Esophagus muscularis mucosa (tissue), 4 donors: ENCODE measurements around the gene LRRC8C. TPM values are rescaled to one million over a fixed set of nuclear protein-coding genes. Genes with fewer than 3 reads are reported as not detected.
A peak's percentile ranks its signal among the peaks of the same experiment; 100 is the strongest.

Experiments
- DNase-seq: peaks from one replicate; pipeline ENCODE4 v3.0.0-alpha.2; 2017; ENCODE audit errors: extremely low spot score
- H3K27ac ChIP-seq, 4 donors: fragments of 200-600 bp; sonication (generic); replicated peaks in 1 of 4; 1 replicate in 3 of 4; 2 replicates in 1 of 4; pipeline ENCODE4 v1.5.1; 2016 to 2019; ENCODE audit warnings: mild to moderate bottlenecking in 1 of 4
- H3K27me3 ChIP-seq, 4 donors: fragments of 200-600 bp; sonication (generic); one replicate each; pipeline versions ENCODE4 v1.5.1 to v1.6.0; 2016 to 2019
- H3K36me3 ChIP-seq, 4 donors: fragments of 200-600 bp; sonication (generic); one replicate each; pipeline ENCODE4 v1.5.1; 2016 to 2019
- H3K4me1 ChIP-seq, 4 donors: fragments of 200-600 bp; sonication (generic); one replicate each; pipeline ENCODE4 v1.5.1; 2016 to 2019
- H3K4me3 ChIP-seq, 4 donors: fragments of 200-600 bp; sonication (generic); 1 replicate in 2 of 4; 2 replicates in 2 of 4; pipeline ENCODE4 v1.5.1; 2016 to 2019; ENCODE audit warnings: mild to moderate bottlenecking in 4 of 4, moderate library complexity in 1 of 4
- H3K9me3 ChIP-seq, 4 donors: fragments of 200-600 bp; sonication (generic); 1 replicate in 3 of 4; 2 replicates in 1 of 4; pipeline ENCODE4 v1.5.1; 2016 to 2019
- CTCF ChIP-seq, 3 experiments: fragments of 200-600 bp in 2 of 3; fragments of 450-650 bp in 1 of 3; sonication (generic) in 2 of 3; IDR thresholded peaks; one replicate each; pipeline ENCODE4 v1.5.1; 2017 to 2019; ENCODE audit warnings: antibody characterized with exemption in 3 of 3, mild to moderate bottlenecking in 2 of 3, moderate library complexity in 1 of 3
- EP300 ChIP-seq: sonication (generic); formaldehyde crosslinking; IDR thresholded peaks from one replicate; pipeline ENCODE4 v1.6.1; 2017; ENCODE audit warnings: antibody characterized with exemption
- POLR2A ChIP-seq: fragments of 450-650 bp; IDR thresholded peaks from one replicate; pipeline ENCODE4 v1.6.1; 2017; ENCODE audit warnings: antibody characterized with exemption, moderate library complexity, mild to moderate bottlenecking, low read depth
- POLR2AphosphoS5 ChIP-seq, 2 donors: sonication (generic); formaldehyde crosslinking; IDR thresholded peaks; one replicate each; pipeline ENCODE4 v1.6.1; 2017; ENCODE audit warnings: antibody characterized with exemption in 2 of 2
- WGBS: methylation state at CpG from one replicate; pipeline ENCODE4 v1.1.5; 2018; 5-methylcytosine and 5-hydroxymethylcytosine counted together
- intact Hi-C: fragments of 100-400 bp; cut with DNase I; formaldehyde crosslinking; loops from one replicate; pipeline ENCODE4 v1.15.1; 2023
- total RNA-seq, 4 donors: library from RNA; depleted of rRNA; stranded (reverse); fragments of >200 nt; gene quantifications; one replicate each; pipeline versions ENCODE4 v1.1.0 to v1.2.1, GENCODE V29; 2016

Gene LRRC8C
- total RNA-seq, 4 donors from 2014 or later = 5.8 to 8.9 (median 7.4) TPM

- Histone ChIP-seq H3K27me3 (no peaks in the 10 kb centered on the region), H3K36me3 (no peaks in the 10 kb centered on the region), H3K4me1 (peaks cover 8 to 26% (median 26%) of the 10 kb centered on the region in 4 donors), H3K27ac (no peak overlapping the region), H3K9me3 (no peaks in the 10 kb centered on the region), H3K4me3 (no peak overlapping the region)
- 96% methylated on average over 3 of the region's 3 CpGs for WGBS
- intact Hi-C loops = loop anchor here (10.0 kb wide), 1 partner anchor 365 kb away; the partner anchor contains the start of gene ZNF326
- TF ChIP-seq EP300 (no peak), POLR2A (no peak), CTCF (IDR thresholded peaks at IDR 0.05) (no peak), POLR2AphosphoS5 (IDR thresholded peaks at IDR 0.05) (no peak)
- DNase-seq = no peak
These were observed 2.9 kb upstream of the LRRC8C start for GRCh38 chr1:89630048-89630447.

- intact Hi-C loops = loop anchor here (2.0 to 10.0 kb wide), 2 partner anchors 131 to 363 kb away; partner anchors contain the start of gene ZNF326
- peak overlapping the region; percentile 85 to 90 (median 86) for H3K27ac ChIP-seq
- no peaks in the 10 kb centered on the region for H3K36me3 ChIP-seq
- H3K4me1 ChIP-seq = peaks cover 8 to 26% (median 26%) of the 10 kb centered on the region in 4 donors
- no peak for TF ChIP-seq POLR2A
- no peak for TF ChIP-seq POLR2AphosphoS5 (IDR thresholded peaks at IDR 0.05)
- TF ChIP-seq CTCF (IDR thresholded peaks at IDR 0.05) = no peak
- no peak for TF ChIP-seq EP300
- H3K4me3 ChIP-seq = peak overlapping the region; percentile 70 to 91 (median 86)
- 35% methylated on average over 18 of the region's 19 CpGs for WGBS
- no peaks in the 10 kb centered on the region for H3K27me3 ChIP-seq
- no peaks in the 10 kb centered on the region for H3K9me3 ChIP-seq
- no peak for DNase-seq
These were observed 884 bp upstream of the LRRC8C start for GRCh38 chr1:89631816-89632656.

GRCh38 chr1:89633248-89633799 lies 404 bp downstream of the LRRC8C start:
- Histone ChIP-seq H3K9me3 (no peaks in the 10 kb centered on the region), H3K27me3 (no peaks in the 10 kb centered on the region), H3K4me1 (peaks cover 8 to 26% (median 26%) of the 10 kb centered on the region in 4 donors), H3K36me3 (no peaks in the 10 kb centered on the region), H3K4me3 (peak overlapping the region; percentile 70 to 91 (median 86)), H3K27ac (peak overlapping the region; percentile 85 to 90 (median 86))
- no peak for DNase-seq
- 0% methylated on average over 25 of the region's 57 CpGs for WGBS
- intact Hi-C loops = loop anchor here (2.0 to 10.0 kb wide), 2 partner anchors 129 to 361 kb away; partner anchors contain the start of gene ZNF326
- TF ChIP-seq CTCF (IDR thresholded peaks at IDR 0.05) (no peak), POLR2AphosphoS5 (IDR thresholded peaks at IDR 0.05) (peak in 1 of 2 donors; percentile 6)

GRCh38 chr1:89633800-89634625 lies 1.1 kb downstream of the LRRC8C start:
- peaks cover 8 to 26% (median 26%) of the 10 kb centered on the region in 4 donors for H3K4me1 ChIP-seq
- H3K36me3 ChIP-seq = no peaks in the 10 kb centered on the region
- intact Hi-C loops = loop anchor here (2.0 to 10.0 kb wide), 2 partner anchors 129 to 361 kb away; partner anchors contain the start of gene ZNF326
- peak overlapping the region; percentile 85 to 90 (median 86) for H3K27ac ChIP-seq
- H3K27me3 ChIP-seq = no peaks in the 10 kb centered on the region
- no peaks in the 10 kb centered on the region for H3K9me3 ChIP-seq
- 19% methylated on average over 32 of the region's 32 CpGs for WGBS
- TF ChIP-seq POLR2A = no peak
- no peak for TF ChIP-seq CTCF (IDR thresholded peaks at IDR 0.05)
- no peak for DNase-seq
- peak overlapping the region; percentile 70 to 91 (median 86) for H3K4me3 ChIP-seq
